GM12892 (cell line): Measurements from ENCODE around the gene PCDHGA3.

Experiments
- POLR2A ChIP-seq: IDR thresholded peaks from 2 replicates; pipeline ENCODE4 v1.6.1; 2011; ENCODE audit warnings: low read depth, low read length, control low read depth
- POLR2AphosphoS5 ChIP-seq: IDR thresholded peaks from 2 replicates; pipeline ENCODE4 v1.6.1; 2011; ENCODE audit warnings: low read depth, low read length, control low read depth
- TAF1 ChIP-seq: IDR thresholded peaks from 2 replicates; pipeline ENCODE4 v1.6.1; 2011; ENCODE audit warnings: low read depth, mild to moderate bottlenecking, control low read depth, low read length, borderline replicate concordance

GRCh38 chr5:141338538-141339306 lies 4.9 kb upstream of the PCDHGA3 start, which contains the start of gene PCDHGA2:
- TF ChIP-seq POLR2A (no peak), POLR2AphosphoS5 (no peak), TAF1 (no peak)
